ENCODE measurements around the gene TACSTD2. TPM values are rescaled to one million over a fixed set of nuclear protein-coding genes. Genes with fewer than 3 reads are reported as not detected.

The TACSTD2 gene
- total RNA-seq, 1 donor from 2014 or later: not detected

DNA sequence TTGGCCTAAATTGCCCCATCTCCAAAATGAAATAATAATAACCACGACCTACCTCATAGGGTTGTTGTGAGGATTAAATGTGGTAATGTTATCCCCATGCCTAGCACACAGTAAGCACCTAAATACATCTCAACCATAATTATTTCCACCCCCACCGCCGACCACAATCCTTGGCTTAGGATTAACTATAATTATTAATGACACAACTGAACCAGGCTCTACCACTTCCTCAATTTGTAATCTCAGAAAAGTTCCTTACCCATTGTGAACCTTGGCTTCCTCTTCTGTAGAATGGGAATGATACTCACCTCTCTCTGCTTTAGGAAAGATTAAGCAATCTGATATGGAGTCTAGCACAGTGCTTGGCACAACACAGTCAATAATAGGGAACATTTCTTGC lies 44.3 kb upstream of the TACSTD2 start:
- Histone ChIP-seq H3K36me3 (no peaks in the 10 kb centered on the region), H3K27ac (no peak overlapping the region), H3K4me3 (no peak overlapping the region), H4K20me1 (ENCODE audit: low read depth) (no peaks in the 10 kb centered on the region), H3K9me3 (ENCODE audit: low read depth) (no peaks in the 10 kb centered on the region), H3K4me2 (no peak overlapping the region), H3K4me1 (peaks cover 18% of the 10 kb centered on the region), H2AFZ (replicated peaks) (no peak overlapping the region), H3F3A (ENCODE audit: low read depth) (peaks cover 10% of the 10 kb centered on the region), H3K27me3 (no peaks in the 10 kb centered on the region), H3K9ac (no peak overlapping the region), H3K79me2 (ENCODE audit: low read depth) (no peaks in the 10 kb centered on the region)
- no peak overlapping the region for H3K4me3 Mint-ChIP-seq
- no peak for DNase-seq (ENCODE audit: low spot score)
- no peaks in the 10 kb centered on the region for H3K36me3 Mint-ChIP-seq
- H3K27me3 Mint-ChIP-seq (ENCODE audit: insufficient read depth, low read depth): peaks cover 2% of the 10 kb centered on the region
- TF ChIP-seq, protein P1, sequence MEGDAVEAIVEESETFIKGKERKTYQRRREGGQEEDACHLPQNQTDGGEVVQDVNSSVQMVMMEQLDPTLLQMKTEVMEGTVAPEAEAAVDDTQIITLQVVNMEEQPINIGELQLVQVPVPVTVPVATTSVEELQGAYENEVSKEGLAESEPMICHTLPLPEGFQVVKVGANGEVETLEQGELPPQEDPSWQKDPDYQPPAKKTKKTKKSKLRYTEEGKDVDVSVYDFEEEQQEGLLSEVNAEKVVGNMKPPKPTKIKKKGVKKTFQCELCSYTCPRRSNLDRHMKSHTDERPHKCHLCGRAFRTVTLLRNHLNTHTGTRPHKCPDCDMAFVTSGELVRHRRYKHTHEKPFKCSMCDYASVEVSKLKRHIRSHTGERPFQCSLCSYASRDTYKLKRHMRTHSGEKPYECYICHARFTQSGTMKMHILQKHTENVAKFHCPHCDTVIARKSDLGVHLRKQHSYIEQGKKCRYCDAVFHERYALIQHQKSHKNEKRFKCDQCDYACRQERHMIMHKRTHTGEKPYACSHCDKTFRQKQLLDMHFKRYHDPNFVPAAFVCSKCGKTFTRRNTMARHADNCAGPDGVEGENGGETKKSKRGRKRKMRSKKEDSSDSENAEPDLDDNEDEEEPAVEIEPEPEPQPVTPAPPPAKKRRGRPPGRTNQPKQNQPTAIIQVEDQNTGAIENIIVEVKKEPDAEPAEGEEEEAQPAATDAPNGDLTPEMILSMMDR (IDR thresholded peaks at IDR 0.05): no peak
- TF ChIP-seq EZH2 (IDR thresholded peaks at IDR 0.05): no peak
- TF ChIP-seq EZH2phosphoT487 (IDR thresholded peaks at IDR 0.05): no peak
- no peak overlapping the region for H3K27ac Mint-ChIP-seq
- peaks cover 4% of the 10 kb centered on the region for H3K9me3 Mint-ChIP-seq
- H3K4me1 Mint-ChIP-seq: peaks cover 10% of the 10 kb centered on the region

DNA sequence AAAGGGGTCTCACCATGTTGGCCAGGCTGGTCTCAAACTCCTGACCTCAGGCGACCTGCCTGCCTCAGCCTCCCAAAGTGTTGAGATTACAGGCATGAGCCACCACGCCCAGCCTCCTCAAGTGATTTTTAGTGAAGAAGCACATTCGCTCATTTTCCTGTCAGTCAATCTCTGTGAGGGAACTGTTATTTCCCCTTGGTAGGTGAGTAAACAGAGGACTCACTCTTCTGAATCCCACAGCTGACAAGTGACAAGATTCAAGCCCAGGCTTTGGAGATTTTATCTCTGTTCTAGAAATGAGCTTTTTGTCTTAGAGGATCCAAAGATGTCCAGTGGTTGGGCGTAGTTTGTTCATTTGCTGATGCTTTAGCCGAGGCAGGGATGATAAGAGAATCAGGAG lies 43.9 kb upstream of the TACSTD2 start:
- Mint-ChIP-seq H3K27me3 (ENCODE audit: insufficient read depth, low read depth) (peaks cover 2% of the 10 kb centered on the region), H3K27ac (no peak overlapping the region), H3K4me3 (no peak overlapping the region), H3K9me3 (peaks cover 4% of the 10 kb centered on the region), H3K4me1 (peaks cover 10% of the 10 kb centered on the region), H3K36me3 (no peaks in the 10 kb centered on the region)
- H3K4me2 ChIP-seq: no peak overlapping the region
- peak overlapping the region; percentile 71 for H2AFZ ChIP-seq (replicated peaks)
- no peak overlapping the region for H3K4me3 ChIP-seq
- H3K9ac ChIP-seq: no peak overlapping the region
- H3K4me1 ChIP-seq: peaks cover 18% of the 10 kb centered on the region
- no peaks in the 10 kb centered on the region for H3K27me3 ChIP-seq
- no peaks in the 10 kb centered on the region for H3K36me3 ChIP-seq
- no peak for DNase-seq (ENCODE audit: low spot score)
- no peaks in the 10 kb centered on the region for H4K20me1 ChIP-seq (ENCODE audit: low read depth)
- TF ChIP-seq EZH2 (IDR thresholded peaks at IDR 0.05) (no peak), EZH2phosphoT487 (IDR thresholded peaks at IDR 0.05) (no peak)
- TF ChIP-seq, protein P1 (IDR thresholded peaks at IDR 0.05): no peak
- peaks cover 10% of the 10 kb centered on the region for H3F3A ChIP-seq (ENCODE audit: low read depth)
- H3K79me2 ChIP-seq (ENCODE audit: low read depth): no peaks in the 10 kb centered on the region
- no peak overlapping the region for H3K27ac ChIP-seq
- no peaks in the 10 kb centered on the region for H3K9me3 ChIP-seq (ENCODE audit: low read depth)

- H3K4me3 Mint-ChIP-seq: no peak overlapping the region
- H3K9me3 Mint-ChIP-seq: peaks cover 4% of the 10 kb centered on the region
- Histone ChIP-seq H3K9me3 (ENCODE audit: low read depth) (no peaks in the 10 kb centered on the region), H2AFZ (replicated peaks) (peak overlapping the region; percentile 71), H3F3A (ENCODE audit: low read depth) (peaks cover 10% of the 10 kb centered on the region), H3K27me3 (no peaks in the 10 kb centered on the region), H3K27ac (no peak overlapping the region), H3K36me3 (no peaks in the 10 kb centered on the region), H4K20me1 (ENCODE audit: low read depth) (no peaks in the 10 kb centered on the region), H3K4me2 (peak overlapping the region; percentile 41), H3K79me2 (ENCODE audit: low read depth) (no peaks in the 10 kb centered on the region), H3K4me1 (peaks cover 18% of the 10 kb centered on the region), H3K9ac (no peak overlapping the region), H3K4me3 (no peak overlapping the region)
- DNase-seq (ENCODE audit: low spot score): peak; percentile 64
- peaks cover 10% of the 10 kb centered on the region for H3K4me1 Mint-ChIP-seq
- H3K27me3 Mint-ChIP-seq (ENCODE audit: insufficient read depth, low read depth): peaks cover 2% of the 10 kb centered on the region
- H3K27ac Mint-ChIP-seq: no peak overlapping the region
- TF ChIP-seq, protein P1 (IDR thresholded peaks at IDR 0.05): no peak
- no peak for TF ChIP-seq EZH2 (IDR thresholded peaks at IDR 0.05)
- TF ChIP-seq EZH2phosphoT487 (IDR thresholded peaks at IDR 0.05): no peak
- no peaks in the 10 kb centered on the region for H3K36me3 Mint-ChIP-seq
These were observed 43.2 kb upstream of the TACSTD2 start for GRCh38 chr1:58620259-58620658.

All from neural progenitor cell (in vitro differentiated cells).